Stimulated activated CD4-positive, alpha-beta T cell treated with anti-CD3 and anti-CD28 coated beads, Interleukin-2, amount 100 ng/mL, for 24 hours (primary cell): ENCODE measurements around the gene DLG2.
"Not testable (repeated sequence)": the region's sequence is repeated elsewhere in the genome, so short reads cannot be mapped to it uniquely, and the experiment has no call there.

Experiments used
- DNase-seq, 2 donors: peaks; one replicate each; pipeline ENCODE4 v3.0.0-alpha.2; 2020

The DLG2 gene

GRCh38 chr11:85095239-85095638, 531.9 kb downstream of the DLG2 start:
- DNase-seq = no peak

- DNase-seq = no peak
Measured at GRCh38 chr11:85094795-85095194, 532.3 kb downstream of the DLG2 start.

GRCh38 chr11:85089654-85090053, 537.5 kb downstream of the DLG2 start:
- no peak for DNase-seq

GRCh38 chr11:85088286-85088685, 538.9 kb downstream of the DLG2 start:
- no peak for DNase-seq

GRCh38 chr11:85086504-85087284, 540.5 kb downstream of the DLG2 start:
- no peak for DNase-seq

GRCh38 chr11:85076535-85077330, 550.4 kb downstream of the DLG2 start:
- DNase-seq = no peak

GRCh38 chr11:85062659-85063058, 564.5 kb downstream of the DLG2 start:
- DNase-seq = no peak

- DNase-seq = no peak
Measured at GRCh38 chr11:85052636-85053035, 574.5 kb downstream of the DLG2 start.

GRCh38 chr11:85048801-85049200, 578.3 kb downstream of the DLG2 start:
- no peak for DNase-seq

GRCh38 chr11:85045716-85046115, 581.4 kb downstream of the DLG2 start:
- DNase-seq = no peak

- no peak for DNase-seq
Measured at GRCh38 chr11:85044911-85045310, 582.2 kb downstream of the DLG2 start.

- DNase-seq = no peak
Measured at GRCh38 chr11:85042361-85042760, 584.8 kb downstream of the DLG2 start.

- DNase-seq = no peak
Measured at GRCh38 chr11:85040166-85040565, 587.0 kb downstream of the DLG2 start.

- no peak for DNase-seq
Measured at GRCh38 chr11:85029964-85030363, 597.2 kb downstream of the DLG2 start.

- no peak for DNase-seq
Measured at GRCh38 chr11:85028329-85029101, 598.6 kb downstream of the DLG2 start.

- DNase-seq = no peak
Measured at GRCh38 chr11:85027346-85027745, 599.8 kb downstream of the DLG2 start.

GRCh38 chr11:85021058-85021457, 606.1 kb downstream of the DLG2 start:
- DNase-seq = no peak

- no peak for DNase-seq
Measured at GRCh38 chr11:84993386-84993785, 633.8 kb downstream of the DLG2 start.

GRCh38 chr11:84990141-84990540, 637.0 kb downstream of the DLG2 start:
- no peak for DNase-seq

- not testable (repeated sequence) for DNase-seq
Measured at GRCh38 chr11:84987686-84988187, 639.4 kb downstream of the DLG2 start.

GRCh38 chr11:84981301-84981700, 645.8 kb downstream of the DLG2 start:
- no peak for DNase-seq

- no peak for DNase-seq
Measured at GRCh38 chr11:84969103-84969502, 658.0 kb downstream of the DLG2 start.

GRCh38 chr11:84965484-84965883, 661.7 kb downstream of the DLG2 start:
- DNase-seq = no peak
